HG02884 (cell line): Measurements from ENCODE around the gene ABCC11.

ENCODE experiments used
- ATAC-seq: cut with Tn5 transposase; IDR thresholded peaks from one replicate; pipeline ENCODE4 v1.9.1; 2021; ENCODE audit warnings: mild to moderate bottlenecking, moderate library complexity; ENCODE audit not compliant: unreplicated experiment

ABCC11 gene

DNA sequence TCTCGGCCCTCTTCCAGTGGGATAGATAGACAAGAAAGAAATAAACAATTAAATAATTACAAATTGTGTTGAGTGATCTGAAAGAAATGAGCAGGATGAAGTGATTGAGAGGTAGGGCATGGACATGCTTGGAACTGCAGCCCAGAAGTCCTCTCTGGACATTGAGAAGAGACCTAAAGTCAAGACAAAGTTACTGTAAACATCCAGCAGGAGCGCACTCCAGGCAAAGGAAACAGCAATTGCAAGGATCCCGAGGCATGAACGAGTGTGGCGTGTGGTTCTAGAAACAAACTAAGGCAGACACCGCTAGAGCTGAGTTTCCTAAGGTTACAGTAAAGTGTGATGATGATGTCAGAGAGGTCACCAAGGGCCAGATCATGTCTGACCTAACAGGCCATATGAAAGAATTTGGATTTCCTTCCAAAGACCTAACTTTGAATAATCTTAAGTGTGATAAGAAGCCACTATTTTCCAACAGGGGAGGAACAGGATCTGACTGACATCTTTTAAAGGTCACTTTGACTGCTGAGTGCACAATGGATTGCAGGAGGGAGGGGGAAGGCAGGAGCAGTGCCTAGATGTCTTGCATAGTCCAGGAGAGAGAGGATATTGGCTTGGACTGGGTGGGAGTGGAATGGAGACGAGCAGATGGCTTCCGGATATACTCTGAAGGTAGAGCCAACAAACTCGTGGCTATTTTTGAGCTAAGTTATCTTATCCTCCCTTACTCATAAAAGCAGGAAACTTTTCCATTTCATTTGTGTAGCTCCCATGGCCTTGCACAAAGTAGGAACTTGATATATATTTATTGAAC is 110.6 kb downstream of the ABCC11 start:
- ATAC-seq, result no peak

DNA sequence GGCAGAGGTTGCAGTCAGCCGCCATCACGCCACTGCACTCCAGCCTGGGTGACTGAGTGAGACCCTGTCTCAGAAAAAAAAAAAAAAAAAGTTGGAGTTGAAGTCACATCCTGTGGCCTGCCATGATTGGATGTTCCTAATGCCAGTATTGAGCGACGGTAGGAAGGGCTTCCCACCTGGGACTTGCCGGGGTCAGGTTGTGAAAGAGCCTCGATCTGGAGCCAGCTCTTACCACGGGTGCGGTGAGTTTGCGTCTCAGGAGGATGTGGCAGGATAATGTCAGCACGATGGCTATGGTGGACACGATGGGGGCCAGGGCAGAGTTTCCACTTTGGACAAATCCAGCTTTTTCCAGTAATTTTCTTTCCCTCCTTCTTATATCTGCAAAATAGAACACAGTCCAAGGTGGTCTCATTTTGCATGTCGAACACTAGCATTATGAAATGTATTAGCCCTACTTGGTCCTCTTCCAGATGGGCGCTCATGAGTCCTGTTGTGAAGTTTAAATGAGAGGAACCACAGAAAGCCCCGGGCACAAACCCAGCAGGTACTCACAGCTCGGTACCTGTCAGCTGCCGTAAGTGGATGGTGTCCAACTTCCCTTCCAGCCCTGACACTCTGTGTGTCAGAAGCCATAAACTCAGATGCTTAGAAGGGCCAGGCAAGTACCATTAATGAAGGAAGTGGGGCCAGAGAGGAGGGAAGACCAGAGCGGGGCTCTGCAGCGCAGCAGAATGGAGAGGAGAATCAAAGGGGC is 113.7 kb downstream of the ABCC11 start:
- ATAC-seq, result no peak

DNA sequence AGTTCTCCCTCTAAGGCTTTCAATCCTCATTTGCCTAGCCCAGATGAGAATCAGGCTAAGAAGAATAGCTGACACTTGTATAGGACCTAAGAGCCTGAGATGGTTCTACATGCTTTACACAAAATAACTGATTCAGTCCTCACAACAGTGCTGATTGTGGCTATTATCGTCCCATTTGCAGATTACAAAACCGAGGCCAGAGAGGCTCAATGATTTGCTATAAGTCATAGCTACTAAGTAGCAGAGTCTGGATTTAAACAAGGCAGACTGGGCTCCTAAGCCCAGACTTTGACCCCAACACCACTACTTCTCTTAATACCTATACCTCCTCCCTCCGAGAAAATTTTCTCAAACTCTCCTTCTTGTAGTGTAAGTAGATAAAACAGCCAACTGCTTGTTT is 114.6 kb downstream of the ABCC11 start:
- no peak for ATAC-seq

- ATAC-seq, result no peak
These were observed 116.0 kb downstream of the ABCC11 start for GRCh38 chr16:48131201-48131935.

GRCh38 chr16:48129926-48130325 is 117.4 kb downstream of the ABCC11 start:
- no peak for ATAC-seq

GRCh38 chr16:48128769-48129168 is 118.6 kb downstream of the ABCC11 start:
- no peak for ATAC-seq

DNA sequence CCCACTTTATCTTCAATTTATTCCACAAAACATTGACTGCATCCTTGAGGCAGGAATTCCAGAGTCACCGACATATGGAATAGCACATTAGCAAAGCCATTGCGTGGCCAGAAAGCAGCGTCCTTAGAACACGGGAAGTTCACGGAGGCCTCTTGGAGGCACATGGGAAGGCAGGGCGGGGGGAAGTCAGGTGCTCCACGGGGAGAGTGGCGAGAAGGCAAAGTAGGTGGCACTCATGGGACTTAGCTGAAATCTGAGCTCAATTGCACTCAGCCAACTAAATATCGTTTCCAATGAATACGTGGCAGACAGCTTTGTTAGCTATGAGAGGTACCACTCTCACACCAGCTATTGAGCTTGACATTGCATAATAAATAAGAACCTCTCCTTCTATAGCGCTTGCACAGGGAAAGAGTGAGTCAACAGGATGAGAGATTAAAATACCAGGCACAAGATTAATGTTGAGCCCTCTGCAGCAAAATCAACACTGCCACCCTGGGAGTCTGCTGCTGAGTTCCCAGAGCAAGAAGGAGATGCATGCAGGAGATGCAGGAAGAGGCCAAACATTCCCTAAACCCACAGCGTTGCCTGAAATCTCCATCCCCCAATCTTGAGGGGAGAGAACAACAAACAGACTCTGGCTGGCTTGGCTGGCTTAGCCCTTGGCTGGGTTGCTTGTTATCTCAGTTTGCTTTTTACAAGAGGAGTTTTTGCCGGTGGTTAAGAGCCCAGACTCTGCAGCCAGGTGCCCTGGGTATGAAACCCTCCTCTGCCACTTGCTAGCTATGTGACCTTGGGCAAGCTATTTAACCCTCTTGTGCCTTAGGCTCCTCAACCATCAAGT is 120.3 kb downstream of the ABCC11 start:
- no peak for ATAC-seq

- no peak for ATAC-seq
These were observed 121.5 kb downstream of the ABCC11 start for GRCh38 chr16:48125888-48126287.

GRCh38 chr16:48124266-48124665 is 123.1 kb downstream of the ABCC11 start:
- no peak for ATAC-seq

DNA sequence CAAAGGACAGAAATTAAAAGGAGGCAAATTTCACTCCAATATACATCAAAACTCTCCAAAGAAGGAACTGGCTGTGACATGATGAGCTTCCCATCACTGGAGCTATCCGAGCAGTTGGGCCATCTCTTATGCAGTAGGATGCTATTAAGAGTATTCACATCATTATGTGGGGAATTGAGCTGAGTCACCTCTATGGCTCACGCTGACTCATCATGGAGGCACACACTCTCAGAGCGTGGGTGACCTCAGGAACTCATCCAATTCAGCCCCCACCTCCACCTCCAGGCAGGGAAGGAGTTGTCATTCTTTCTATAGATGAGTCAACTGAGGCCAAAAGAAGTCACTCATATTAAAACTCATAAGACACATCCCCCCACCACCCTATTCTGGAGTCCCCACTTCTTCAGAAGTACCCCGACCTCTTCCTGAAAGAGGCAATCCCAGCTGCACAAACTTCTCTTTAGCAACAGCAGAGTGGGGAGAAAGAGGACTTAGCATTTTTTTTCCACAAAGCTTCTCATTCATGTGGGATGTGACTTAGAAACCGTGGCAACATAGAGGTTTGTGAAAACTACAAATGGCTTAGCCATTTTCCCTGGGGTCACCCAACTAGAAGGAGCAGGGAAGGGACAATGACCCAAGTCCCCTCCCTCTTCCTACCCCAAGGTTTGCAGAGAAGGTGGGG is 124.1 kb downstream of the ABCC11 start:
- ATAC-seq, result peak; percentile 84

- ATAC-seq, result no peak
These were observed 126.1 kb downstream of the ABCC11 start for GRCh38 chr16:48121276-48121675.

DNA sequence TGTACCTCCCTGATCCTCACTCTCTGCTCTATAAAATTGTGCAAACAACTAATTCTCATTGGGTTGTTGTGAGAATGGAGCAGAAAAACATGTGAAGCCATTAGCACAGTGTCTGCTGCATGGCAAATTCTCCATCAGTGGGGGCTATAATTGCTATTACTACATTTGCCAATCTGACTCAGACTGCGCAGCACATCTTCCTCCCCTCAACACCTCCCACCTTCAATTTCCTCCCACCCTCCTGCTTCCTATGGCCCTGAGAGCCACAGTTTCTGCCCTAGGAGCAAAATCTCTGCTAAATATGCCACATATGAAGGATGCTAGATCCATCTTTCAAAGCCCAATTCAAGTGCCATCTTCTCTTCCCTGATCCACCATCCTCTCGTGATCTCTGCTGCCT is 128.5 kb downstream of the ABCC11 start:
- ATAC-seq, result no peak

- peak; percentile 68 for ATAC-seq
These were observed 129.9 kb downstream of the ABCC11 start for GRCh38 chr16:48117217-48118105.
